B cell (primary cell): ENCODE results near the gene FILIP1. TPM values are rescaled to one million over a fixed set of nuclear protein-coding genes. Genes with fewer than 3 reads are reported as not detected.

Experiments used
- ATAC-seq: fragments of 200-7000 bp; cut with Tn5 transposase; one replicate; pipeline ENCODE4 v1.10.0; 2021; ENCODE audit warnings: low read depth, mild to moderate bottlenecking, moderate number of reproducible peaks, moderate library complexity
- CTCF ChIA-PET: fragments of 350-600 bp; sonication (Branson Sonifier 250); formaldehyde crosslinking; loops from one replicate; lab custom pipeline; 2021; ENCODE audit warnings: antibody characterized with exemption, inconsistent platforms; lab: Charles Lee
- POLR2A ChIA-PET: fragments of 350-600 bp; sonication (Branson Sonifier 250); formaldehyde crosslinking; loops from one replicate; lab custom pipeline; 2021; ENCODE audit warnings: antibody characterized with exemption; lab: Charles Lee
- DNase-seq: peaks from one replicate; pipeline ENCODE4 v3.0.0; 2013
- H2AFZ ChIP-seq: 2 replicates; pipeline ENCODE4 v1.6.1; 2012; ENCODE audit warnings: mild to moderate bottlenecking, low read depth, low read length; ENCODE audit not compliant: insufficient read depth, poor library complexity, severe bottlenecking
- H3K27ac ChIP-seq, 2 donors: 1 replicate in 1 of 2; 2 replicates in 1 of 2; pipeline ENCODE4 v1.5.1; 2012 to 2013; ENCODE audit warnings: low read length in 2 of 2, mild to moderate bottlenecking in 2 of 2, moderate library complexity in 1 of 2
- H3K27me3 ChIP-seq, 4 experiments: fragments of 200-600 bp in 1 of 4; sonication (generic) in 1 of 4; replicated peaks in 1 of 4; 1 replicate in 2 of 4; 2 replicates in 2 of 4; pipeline versions ENCODE4 v1.6.1 to v1.7.0; 2013 to 2016; ENCODE audit warnings: low read length in 3 of 4, mild to moderate bottlenecking in 2 of 4, mixed read lengths in 1 of 4, moderate library complexity in 1 of 4; ENCODE audit not compliant: insufficient read depth in 4 of 4, control insufficient read depth in 3 of 4; ENCODE audit errors: control extremely low read depth in 1 of 4
- H3K36me3 ChIP-seq, 2 experiments: replicated peaks in 1 of 2; 1 replicate in 1 of 2; 2 replicates in 1 of 2; pipeline versions ENCODE4 v1.6.1 to v1.7.1; 2013; ENCODE audit warnings: low read length in 1 of 2; ENCODE audit not compliant: insufficient read depth in 2 of 2, control insufficient read depth in 1 of 2; ENCODE audit errors: control extremely low read depth in 1 of 2, extremely low read depth in 1 of 2
- H3K4me1 ChIP-seq, 2 donors: fragments of 200-600 bp in 1 of 2; sonication (generic) in 1 of 2; 1 replicate in 1 of 2; 2 replicates in 1 of 2; pipeline versions ENCODE4 v1.5.1 to v1.6.1; 2013 to 2017; ENCODE audit warnings: low read length in 2 of 2; ENCODE audit not compliant: control insufficient read depth in 2 of 2, insufficient read depth in 2 of 2
- H3K4me2 ChIP-seq: replicated peaks from 2 replicates; pipeline ENCODE3; 2012; ENCODE audit warnings: mild to moderate bottlenecking, low read depth, low read length; ENCODE audit not compliant: poor library complexity, severe bottlenecking
- H3K4me3 ChIP-seq, 5 experiments: fragments of 200-600 bp in 1 of 5; sonication (generic) in 1 of 5; 1 replicate in 3 of 5; 2 replicates in 2 of 5; pipeline versions ENCODE4 v1.5.1 to v1.7.0; 2011 to 2016; ENCODE audit warnings: low read length in 4 of 5, mild to moderate bottlenecking in 4 of 5, low read depth in 2 of 5, control low read depth in 1 of 5, moderate library complexity in 1 of 5; ENCODE audit not compliant: insufficient read depth in 1 of 5; ENCODE audit errors: control extremely low read depth in 1 of 5, extremely low read depth in 1 of 5
- H3K79me2 ChIP-seq: fragments of 200-600 bp; sonication (generic); one replicate; pipeline ENCODE4 v1.6.0; 2016; ENCODE audit warnings: low read length; ENCODE audit not compliant: control insufficient read depth, insufficient read depth
- H3K9ac ChIP-seq: fragments of 200-600 bp; sonication (generic); 2 replicates; pipeline ENCODE4 v1.6.1; 2017; ENCODE audit warnings: mild to moderate bottlenecking, low read length, moderate library complexity
- H3K9me3 ChIP-seq, 3 donors: one replicate each; pipeline versions ENCODE4 v1.6.1 to v1.7.1; 2013; ENCODE audit warnings: low read length in 2 of 3; ENCODE audit not compliant: control insufficient read depth in 2 of 3, insufficient read depth in 1 of 3; ENCODE audit errors: control extremely low read depth in 1 of 3
- H4K20me1 ChIP-seq: 2 replicates; pipeline ENCODE4 v1.6.0; 2012; ENCODE audit warnings: mild to moderate bottlenecking, low read length; ENCODE audit not compliant: insufficient read depth, control insufficient read depth, poor library complexity, severe bottlenecking
- H3K27ac Mint-ChIP-seq: one replicate; pipeline ENCODE4 v1.8.0; 2021; ENCODE audit warnings: mixed read lengths
- H3K27me3 Mint-ChIP-seq: one replicate; pipeline ENCODE4 v1.8.0; 2021; ENCODE audit warnings: mixed read lengths
- H3K4me1 Mint-ChIP-seq: one replicate; pipeline ENCODE4 v1.8.0; 2021; ENCODE audit warnings: mixed read lengths
- H3K4me3 Mint-ChIP-seq: one replicate; pipeline ENCODE4 v1.8.0; 2021; ENCODE audit warnings: mixed read lengths
- H3K9me3 Mint-ChIP-seq: one replicate; pipeline ENCODE4 v1.8.0; 2022; ENCODE audit warnings: mixed read lengths; ENCODE audit not compliant: insufficient read depth
- CTCF ChIP-seq: fragments of 200-600 bp; IDR thresholded peaks from one replicate; pipeline ENCODE4 v1.8.0; 2022; ENCODE audit warnings: antibody characterized with exemption, mild to moderate bottlenecking
- EZH2 ChIP-seq: IDR thresholded peaks from 2 replicates; pipeline ENCODE4 v1.6.1; 2012; ENCODE audit warnings: borderline replicate concordance, low read depth, mild to moderate bottlenecking, moderate library complexity, low read length; ENCODE audit not compliant: insufficient read depth, poor library complexity, severe bottlenecking
- WGBS: methylation state at CpG from one replicate; pipeline ENCODE4 v1.1.5; 2013; ENCODE audit warnings: missing lambda C conversion rate; ENCODE audit not compliant: insufficient coverage; 5-methylcytosine and 5-hydroxymethylcytosine counted together
- intact Hi-C: fragments of 100-400 bp; cut with micrococcal nuclease; formaldehyde crosslinking; loops from one replicate; pipeline ENCODE4 v1.10.0; 2022
- polyA plus RNA-seq: library from polyadenylated mRNA; depleted of rRNA; stranded (reverse); fragments of >200 nt; gene quantifications from 2 replicates; pipeline ENCODE4 v1.2.3, GENCODE V29; 2012
- total RNA-seq, 2 donors: library from RNA; stranded (reverse); fragments of 120-200 nt in 1 of 2; gene quantifications; 1 replicate in 1 of 2; 2 replicates in 1 of 2; pipeline versions ENCODE4 v1.2.3 to v1.2.4, GENCODE V29; 2013 to 2022

The FILIP1 gene
- total and polyA plus RNA-seq, 2 donors (not counting 1 experiment from before 2014, with no cell fraction given), result not detected

- ChIA-PET CTCF (no interaction called here), POLR2A (no interaction called here)
- no peak overlapping the region for H3K27ac Mint-ChIP-seq
Observed at GRCh38 chr6:75458895-75459294, 34.7 kb downstream of the FILIP1 start.

GRCh38 chr6:75450903-75451302 lies 42.7 kb downstream of the FILIP1 start:
- no peak overlapping the region for H3K9ac ChIP-seq
- H3K4me1 ChIP-seq, result no peaks in the 10 kb centered on the region
- Mint-ChIP-seq H3K4me1 (no peaks in the 10 kb centered on the region), H3K4me3 (no peak overlapping the region), H3K27me3 (peaks cover 9% of the 10 kb centered on the region), H3K27ac (no peak overlapping the region), H3K9me3 (no peaks in the 10 kb centered on the region)
- H2AFZ ChIP-seq, result no peak overlapping the region
- H3K36me3 ChIP-seq, result no peaks in the 10 kb centered on the region
- H3K9me3 ChIP-seq, result no peaks in the 10 kb centered on the region
- no CpG with 5 or more reads among the region's 3 CpGs for WGBS
- CTCF ChIA-PET, result no interaction called here
- POLR2A ChIA-PET, result no interaction called here
- TF ChIP-seq EZH2, result no peak
- TF ChIP-seq CTCF, result no peak
- no peak overlapping the region for H3K4me2 ChIP-seq
- no peak for DNase-seq
- H3K79me2 ChIP-seq, result no peaks in the 10 kb centered on the region
- H3K27me3 ChIP-seq, result peaks cover 0 to 3% (median 0%) of the 10 kb centered on the region in 4 experiments
- H4K20me1 ChIP-seq, result no peaks in the 10 kb centered on the region
- H3K27ac ChIP-seq, result no peak overlapping the region
- no peak overlapping the region for H3K4me3 ChIP-seq
- ATAC-seq, result no peak
- intact Hi-C loops, result no loop called here

More at GRCh38 chr6:75458895-75459294, 34.7 kb downstream of the FILIP1 start:
- no peak for DNase-seq
- Histone ChIP-seq H3K9me3 (no peaks in the 10 kb centered on the region), H3K4me3 (no peak overlapping the region), H3K79me2 (no peaks in the 10 kb centered on the region), H3K9ac (no peak overlapping the region), H4K20me1 (no peaks in the 10 kb centered on the region), H3K36me3 (no peaks in the 10 kb centered on the region), H3K27me3 (no peaks in the 10 kb centered on the region), H2AFZ (no peak overlapping the region), H3K4me2 (no peak overlapping the region), H3K4me1 (no peaks in the 10 kb centered on the region), H3K27ac (no peak overlapping the region)
- intact Hi-C loops, result no loop called here
- no peaks in the 10 kb centered on the region for H3K4me1 Mint-ChIP-seq
- no peaks in the 10 kb centered on the region for H3K27me3 Mint-ChIP-seq
- TF ChIP-seq EZH2, result no peak
- no peak for TF ChIP-seq CTCF
- 88% methylated on average over 2 of the region's 4 CpGs for WGBS
- no peaks in the 10 kb centered on the region for H3K9me3 Mint-ChIP-seq
- no peak overlapping the region for H3K4me3 Mint-ChIP-seq
- no peak for ATAC-seq
